GM19372 (cell line): ENCODE results near the gene TDRD10.

Source experiments
- ATAC-seq: cut with Tn5 transposase; IDR thresholded peaks from one replicate; pipeline ENCODE4 v1.9.1; 2021; ENCODE audit warnings: mild to moderate bottlenecking, low read depth, moderate library complexity; ENCODE audit not compliant: unreplicated experiment

TDRD10 gene

GRCh38 chr1:154575951-154576566, 74.0 kb downstream of the TDRD10 start:
- no peak for ATAC-seq

- ATAC-seq = no peak
Observed at GRCh38 chr1:154577346-154578057, 75.5 kb downstream of the TDRD10 start.

- no peak for ATAC-seq
Observed at GRCh38 chr1:154578058-154578418, 76.0 kb downstream of the TDRD10 start.

- no peak for ATAC-seq
Observed at GRCh38 chr1:154579374-154579773, 77.4 kb downstream of the TDRD10 start.

- ATAC-seq = no peak
Observed at GRCh38 chr1:154581766-154582165, 79.7 kb downstream of the TDRD10 start.

- ATAC-seq = no peak
Observed at GRCh38 chr1:154582885-154583284, 80.9 kb downstream of the TDRD10 start.

- no peak for ATAC-seq
Observed at GRCh38 chr1:154583773-154584172, 81.8 kb downstream of the TDRD10 start.

- ATAC-seq = no peak
Observed at GRCh38 chr1:154584267-154584994, 82.4 kb downstream of the TDRD10 start.

- no peak for ATAC-seq
Observed at GRCh38 chr1:154586231-154586630, 84.2 kb downstream of the TDRD10 start.

- no peak for ATAC-seq
Observed at GRCh38 chr1:154586641-154587040, 84.6 kb downstream of the TDRD10 start.

- no peak for ATAC-seq
Observed at GRCh38 chr1:154589780-154590179, 87.8 kb downstream of the TDRD10 start.

- ATAC-seq = no peak
Observed at GRCh38 chr1:154590756-154591155, 88.7 kb downstream of the TDRD10 start.

- no peak for ATAC-seq
Observed at GRCh38 chr1:154591206-154591605, 89.2 kb downstream of the TDRD10 start.

GRCh38 chr1:154593390-154593789, 91.4 kb downstream of the TDRD10 start:
- ATAC-seq = no peak

GRCh38 chr1:154594811-154595210, 92.8 kb downstream of the TDRD10 start:
- no peak for ATAC-seq

GRCh38 chr1:154595621-154596020, 93.6 kb downstream of the TDRD10 start:
- no peak for ATAC-seq
